GM18526 (cell line): ENCODE results near the gene RHOA.

Source experiments
- POLR2A ChIP-seq: IDR thresholded peaks from 3 replicates; pipeline ENCODE4 v1.6.1; 2011; ENCODE audit not compliant: insufficient read length; ENCODE audit errors: extremely low read depth

RHOA gene

GRCh38 chr3:49389297-49389696, 22.5 kb downstream of the RHOA start:
- TF ChIP-seq POLR2A = no peak

- TF ChIP-seq POLR2A = no peak
Observed at GRCh38 chr3:49388289-49388820, 23.4 kb downstream of the RHOA start.

- no peak for TF ChIP-seq POLR2A
Observed at GRCh38 chr3:49387721-49388120, 24.1 kb downstream of the RHOA start.

GRCh38 chr3:49386056-49386756, 25.6 kb downstream of the RHOA start:
- TF ChIP-seq POLR2A = no peak

- TF ChIP-seq POLR2A = no peak
Observed at GRCh38 chr3:49385617-49386016, 26.2 kb downstream of the RHOA start.

GRCh38 chr3:49383387-49383786, 28.4 kb downstream of the RHOA start:
- no peak for TF ChIP-seq POLR2A

GRCh38 chr3:49378249-49378895, 33.4 kb downstream of the RHOA start:
- no peak for TF ChIP-seq POLR2A

- no peak for TF ChIP-seq POLR2A
Observed at GRCh38 chr3:49377483-49377882, 34.3 kb downstream of the RHOA start.

GRCh38 chr3:49371946-49372345, 39.8 kb downstream of the RHOA start:
- no peak for TF ChIP-seq POLR2A

- TF ChIP-seq POLR2A = no peak
Observed at GRCh38 chr3:49370585-49371290, 41.0 kb downstream of the RHOA start.

- no peak for TF ChIP-seq POLR2A
Observed at GRCh38 chr3:49362561-49362960, 49.2 kb downstream of the RHOA start.

- TF ChIP-seq POLR2A = no peak
Observed at GRCh38 chr3:49359623-49360022, 52.2 kb downstream of the RHOA start.

- no peak for TF ChIP-seq POLR2A
Observed at GRCh38 chr3:49358884-49359225, 52.9 kb downstream of the RHOA start.

- peak; percentile 91 for TF ChIP-seq POLR2A
Observed at GRCh38 chr3:49358217-49358883, 53.4 kb downstream of the RHOA start, which contains the start of gene GPX1. Gene GPX1, minus strand, starts transcription at chr3:49358353. Its CDS starts 75 bp downstream, at chr3:49358278.

GRCh38 chr3:49352890-49353421, 58.8 kb downstream of the RHOA start:
- no peak for TF ChIP-seq POLR2A
